H9 (cell line): Measurements from ENCODE around the gene MCM10. TPM values are rescaled to one million over a fixed set of nuclear protein-coding genes. Genes with fewer than 3 reads are reported as not detected.

Source experiments
- DNase-seq: peaks from one replicate; pipeline ENCODE4 v3.0.0-alpha.2; 2017
- H2AFZ ChIP-seq: one replicate; pipeline ENCODE4 v1.6.1; 2013; ENCODE audit warnings: mild to moderate bottlenecking, low read length, control low read depth, moderate library complexity
- H2AK5ac ChIP-seq: 2 replicates; pipeline ENCODE4 v1.6.1; 2013; ENCODE audit warnings: low read length, control low read depth, mixed read lengths; ENCODE audit not compliant: insufficient read length
- H2BK120ac ChIP-seq: one replicate; pipeline ENCODE4 v1.6.1; 2013; ENCODE audit warnings: low read depth, mild to moderate bottlenecking, low read length, control low read depth, inconsistent platforms; ENCODE audit not compliant: poor library complexity, severe bottlenecking
- H2BK12ac ChIP-seq: 2 replicates; pipeline ENCODE4 v1.6.1; 2013; ENCODE audit warnings: low read length, control low read depth, mixed read lengths, low read depth; ENCODE audit not compliant: insufficient read length
- H2BK15ac ChIP-seq: 2 replicates; pipeline ENCODE4 v1.6.1; 2013; ENCODE audit warnings: low read depth, low read length, control low read depth
- H2BK20ac ChIP-seq: one replicate; pipeline ENCODE4 v1.6.1; 2013; ENCODE audit warnings: low read depth, mild to moderate bottlenecking, low read length, control low read depth, inconsistent platforms; ENCODE audit not compliant: poor library complexity, severe bottlenecking
- H2BK5ac ChIP-seq: 2 replicates; pipeline ENCODE4 v1.6.1; 2013; ENCODE audit warnings: low read length, control low read depth, mixed read lengths; ENCODE audit not compliant: insufficient read length
- H3K14ac ChIP-seq: 2 replicates; pipeline ENCODE4 v1.6.1; 2013; ENCODE audit warnings: low read length, control low read depth; ENCODE audit not compliant: insufficient read depth
- H3K18ac ChIP-seq: 2 replicates; pipeline ENCODE4 v1.6.1; 2013; ENCODE audit warnings: low read depth, mild to moderate bottlenecking, mixed read lengths, low read length, control low read depth; ENCODE audit not compliant: insufficient read length
- H3K23ac ChIP-seq: 2 replicates; pipeline ENCODE4 v1.6.1; 2013; ENCODE audit warnings: low read length, control low read depth, mixed read lengths, low read depth; ENCODE audit not compliant: insufficient read length
- H3K23me2 ChIP-seq: 2 replicates; pipeline ENCODE4 v1.6.1; 2013; ENCODE audit warnings: low read depth, mild to moderate bottlenecking, mixed read lengths, low read length, control low read depth; ENCODE audit not compliant: insufficient read length, poor library complexity, severe bottlenecking
- H3K27ac ChIP-seq: 2 replicates; pipeline ENCODE4 v1.5.1; 2013; ENCODE audit warnings: low read length, control low read depth, mixed read lengths, low read depth; ENCODE audit not compliant: insufficient read length
- H3K27me3 ChIP-seq: 2 replicates; pipeline ENCODE4 v1.6.1; 2013; ENCODE audit warnings: low read length, control low read depth, inconsistent platforms; ENCODE audit not compliant: insufficient read depth
- H3K4ac ChIP-seq: 2 replicates; pipeline ENCODE4 v1.6.1; 2013; ENCODE audit warnings: low read depth, mild to moderate bottlenecking, control low read depth, inconsistent platforms, low read length, moderate library complexity
- H3K4me1 ChIP-seq: 2 replicates; pipeline ENCODE4 v1.6.1; 2013; ENCODE audit warnings: low read length, control low read depth, inconsistent platforms; ENCODE audit not compliant: insufficient read depth
- H3K4me2 ChIP-seq: 2 replicates; pipeline ENCODE4 v1.6.1; 2013; ENCODE audit warnings: low read length, control low read depth, mixed read lengths; ENCODE audit not compliant: insufficient read length, insufficient read depth
- H3K56ac ChIP-seq: 2 replicates; pipeline ENCODE4 v1.6.1; 2013; ENCODE audit warnings: low read depth, mild to moderate bottlenecking, mixed read lengths, low read length, control low read depth; ENCODE audit not compliant: insufficient read length
- H3K79me1 ChIP-seq: 2 replicates; pipeline ENCODE4 v1.6.1; 2013; ENCODE audit warnings: low read depth, mild to moderate bottlenecking, moderate library complexity, low read length, control low read depth, inconsistent platforms; ENCODE audit not compliant: insufficient read depth, poor library complexity, severe bottlenecking
- H3K79me2 ChIP-seq: 2 replicates; pipeline ENCODE4 v1.6.1; 2013; ENCODE audit warnings: low read length, control low read depth, inconsistent platforms; ENCODE audit not compliant: insufficient read depth
- H3K9ac ChIP-seq: 2 replicates; pipeline ENCODE4 v1.6.1; 2013; ENCODE audit warnings: low read length, control low read depth, mixed read lengths; ENCODE audit not compliant: insufficient read length; ENCODE audit errors: extremely low read depth
- H3K9me3 ChIP-seq: one replicate; pipeline ENCODE4 v1.6.1; 2013; ENCODE audit warnings: low read depth, low read length, inconsistent platforms; ENCODE audit not compliant: control insufficient read depth
- H3T11ph ChIP-seq: one replicate; pipeline ENCODE4 v1.6.1; 2013; ENCODE audit warnings: mild to moderate bottlenecking, low read length, control low read depth, inconsistent platforms
- H4K20me1 ChIP-seq: one replicate; pipeline ENCODE4 v1.6.1; 2013; ENCODE audit not compliant: control insufficient read depth, insufficient read length, insufficient read depth
- H4K5ac ChIP-seq: 2 replicates; pipeline ENCODE4 v1.6.1; 2013; ENCODE audit warnings: low read depth, mild to moderate bottlenecking, mixed read lengths, low read length, control low read depth; ENCODE audit not compliant: insufficient read length
- H4K8ac ChIP-seq: replicated peaks from 2 replicates; pipeline ENCODE4 v1.6.1; 2013; ENCODE audit warnings: low read length, control low read depth, mixed read lengths, low read depth; ENCODE audit not compliant: insufficient read length
- H4K91ac ChIP-seq: 2 replicates; pipeline ENCODE4 v1.6.1; 2013; ENCODE audit warnings: low read depth, mild to moderate bottlenecking, moderate library complexity, mixed read lengths, low read length, control low read depth; ENCODE audit not compliant: insufficient read length
- H3K27ac Mint-ChIP-seq, 3 experiments: 2 replicates in 2 of 3; 3 replicates in 1 of 3; pipeline ENCODE4 v1.8.0; 2020 to 2021; ENCODE audit warnings: mixed read lengths in 3 of 3, mild to moderate bottlenecking in 1 of 3, moderate library complexity in 1 of 3
- H3K27me3 Mint-ChIP-seq: 2 replicates; pipeline ENCODE4 v1.8.0; 2021; ENCODE audit warnings: low read depth, mild to moderate bottlenecking, moderate library complexity, mixed read lengths
- H3K36me3 Mint-ChIP-seq, 3 experiments: 2 replicates in 2 of 3; 3 replicates in 1 of 3; pipeline ENCODE4 v1.8.0; 2020 to 2021; ENCODE audit warnings: low read depth in 3 of 3, mixed read lengths in 3 of 3; ENCODE audit not compliant: insufficient read depth in 1 of 3
- H3K4me1 Mint-ChIP-seq, 2 experiments: 2 replicates each; pipeline ENCODE4 v1.8.0; 2020; ENCODE audit warnings: mixed read lengths in 2 of 2
- H3K4me3 Mint-ChIP-seq, 2 experiments: 2 replicates in 1 of 2; 3 replicates in 1 of 2; pipeline ENCODE4 v1.8.0; 2020 to 2021; ENCODE audit warnings: mild to moderate bottlenecking in 2 of 2, mixed read lengths in 2 of 2, moderate library complexity in 1 of 2
- H3K9me3 Mint-ChIP-seq, 2 experiments: 2 replicates in 1 of 2; 3 replicates in 1 of 2; pipeline ENCODE4 v1.8.0; 2020; ENCODE audit warnings: mild to moderate bottlenecking in 2 of 2, mixed read lengths in 2 of 2, moderate library complexity in 1 of 2
- WGBS: extraction: QIAGEN DNeasy Blood & Tissue Kit; methylation state at CpG from one replicate; pipeline ENCODE4 v1.1.7; 2013; ENCODE audit warnings: missing lambda C conversion rate, low lambda C conversion rate, mixed read lengths; ENCODE audit not compliant: insufficient read length; ENCODE audit errors: extremely low coverage; 5-methylcytosine and 5-hydroxymethylcytosine counted together
- total RNA-seq: library from RNA; stranded (reverse); gene quantifications from 2 replicates; pipeline ENCODE4 v1.2.1, GENCODE V29; 2021
- TF ChIP-seq, protein P1 (sequence below): fragments of 200-600 bp; sonication (generic); conservative IDR thresholded peaks from 3 replicates; pipeline ENCODE4 v1.8.0; 2021; ENCODE audit warnings: antibody characterized with exemption, mild to moderate bottlenecking

MCM10 gene
- total RNA-seq, 1 experiment from 2014 or later: 67.4 TPM

DNA sequence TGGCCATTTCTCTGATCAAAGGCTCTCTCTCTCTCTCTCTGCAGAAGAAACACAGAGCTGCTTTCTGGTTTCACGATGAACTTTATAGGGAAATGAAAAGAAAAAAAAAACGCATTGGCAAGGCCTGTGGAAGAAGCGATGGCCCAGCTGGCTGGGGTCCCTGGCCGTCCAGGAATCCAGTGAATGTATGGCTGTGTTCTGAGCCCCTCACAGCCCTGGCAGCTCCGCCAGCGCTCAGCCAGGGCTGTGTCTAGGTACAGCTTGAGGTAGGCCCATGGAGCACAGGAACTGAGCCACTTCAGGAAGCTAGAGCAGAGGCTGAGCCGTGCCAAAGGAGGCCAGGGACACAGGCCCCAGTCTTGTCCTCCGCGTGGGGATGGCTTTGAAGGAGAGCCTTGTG, 85.9 kb downstream of the MCM10 start:
- no peaks in the 10 kb centered on the region for H3K79me1 ChIP-seq
- TF ChIP-seq, protein P1, sequence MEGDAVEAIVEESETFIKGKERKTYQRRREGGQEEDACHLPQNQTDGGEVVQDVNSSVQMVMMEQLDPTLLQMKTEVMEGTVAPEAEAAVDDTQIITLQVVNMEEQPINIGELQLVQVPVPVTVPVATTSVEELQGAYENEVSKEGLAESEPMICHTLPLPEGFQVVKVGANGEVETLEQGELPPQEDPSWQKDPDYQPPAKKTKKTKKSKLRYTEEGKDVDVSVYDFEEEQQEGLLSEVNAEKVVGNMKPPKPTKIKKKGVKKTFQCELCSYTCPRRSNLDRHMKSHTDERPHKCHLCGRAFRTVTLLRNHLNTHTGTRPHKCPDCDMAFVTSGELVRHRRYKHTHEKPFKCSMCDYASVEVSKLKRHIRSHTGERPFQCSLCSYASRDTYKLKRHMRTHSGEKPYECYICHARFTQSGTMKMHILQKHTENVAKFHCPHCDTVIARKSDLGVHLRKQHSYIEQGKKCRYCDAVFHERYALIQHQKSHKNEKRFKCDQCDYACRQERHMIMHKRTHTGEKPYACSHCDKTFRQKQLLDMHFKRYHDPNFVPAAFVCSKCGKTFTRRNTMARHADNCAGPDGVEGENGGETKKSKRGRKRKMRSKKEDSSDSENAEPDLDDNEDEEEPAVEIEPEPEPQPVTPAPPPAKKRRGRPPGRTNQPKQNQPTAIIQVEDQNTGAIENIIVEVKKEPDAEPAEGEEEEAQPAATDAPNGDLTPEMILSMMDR: no peak
- H2AFZ ChIP-seq: no peak overlapping the region
- no peaks in the 10 kb centered on the region for H3K23me2 ChIP-seq
- no CpG with 5 or more reads among the region's 9 CpGs for WGBS
- H4K5ac ChIP-seq: no peak overlapping the region
- Mint-ChIP-seq H3K27ac (no peak overlapping the region; a peak in 1 of 7 replicates), H3K36me3 (no peaks in the 10 kb centered on the region), H3K4me3 (no peak overlapping the region), H3K9me3 (peaks cover 0 to 3% of the 10 kb centered on the region in 2 experiments; a peak in 1 of 5 replicates), H3K4me1 (no peaks in the 10 kb centered on the region), H3K27me3 (no peaks in the 10 kb centered on the region)
- no peak for DNase-seq
- no peak overlapping the region for H3K4me2 ChIP-seq
- no peak overlapping the region for H3K9ac ChIP-seq
- H3K4me1 ChIP-seq: no peaks in the 10 kb centered on the region
- no peak overlapping the region for H3K18ac ChIP-seq
- H4K91ac ChIP-seq: no peak overlapping the region
- H3K14ac ChIP-seq: no peak overlapping the region
- H2BK20ac ChIP-seq: no peak overlapping the region
- H2BK120ac ChIP-seq: no peak overlapping the region
- no peaks in the 10 kb centered on the region for H3K79me2 ChIP-seq
- no peak overlapping the region for H2BK12ac ChIP-seq
- no peak overlapping the region for H2AK5ac ChIP-seq
- no peak overlapping the region for H2BK15ac ChIP-seq
- no peaks in the 10 kb centered on the region for H4K20me1 ChIP-seq
- H2BK5ac ChIP-seq: no peak overlapping the region
- H3T11ph ChIP-seq: no peak overlapping the region
- H3K27me3 ChIP-seq: no peaks in the 10 kb centered on the region
- H3K9me3 ChIP-seq: no peaks in the 10 kb centered on the region
- no peak overlapping the region for H3K27ac ChIP-seq
- no peak overlapping the region for H3K4ac ChIP-seq
- H3K56ac ChIP-seq: no peak overlapping the region
- no peak overlapping the region for H3K23ac ChIP-seq
- no peak overlapping the region for H4K8ac ChIP-seq
